GM19395 (cell line): Measurements from ENCODE around the gene CENPL.
"Not testable (repeated sequence)": the region's sequence is repeated elsewhere in the genome, so short reads cannot be mapped to it uniquely, and the experiment has no call there.

Experiments
- ATAC-seq: cut with Tn5 transposase; IDR thresholded peaks from one replicate; pipeline ENCODE4 v1.9.1; 2021; ENCODE audit warnings: mild to moderate bottlenecking, moderate library complexity; ENCODE audit not compliant: unreplicated experiment

Gene CENPL

DNA sequence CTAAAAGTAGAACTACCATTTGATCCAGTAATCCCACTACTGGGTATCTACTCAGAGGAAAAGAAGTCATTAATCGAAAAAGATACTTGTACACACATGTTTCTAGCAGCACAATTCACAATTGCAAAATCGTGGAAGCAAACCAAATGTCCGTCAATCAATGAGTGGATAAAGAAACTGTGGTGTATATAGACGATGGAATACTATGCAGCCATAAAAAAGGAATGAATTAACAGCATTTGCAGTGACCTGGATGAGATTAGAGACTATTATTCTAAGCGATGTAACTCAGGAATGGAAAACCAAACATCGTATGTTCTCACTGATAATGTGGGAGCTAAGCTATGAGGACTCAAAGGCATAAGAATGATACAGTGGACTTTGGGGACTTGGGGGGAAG, 60.4 kb downstream of the CENPL start:
- not testable (repeated sequence) for ATAC-seq

DNA sequence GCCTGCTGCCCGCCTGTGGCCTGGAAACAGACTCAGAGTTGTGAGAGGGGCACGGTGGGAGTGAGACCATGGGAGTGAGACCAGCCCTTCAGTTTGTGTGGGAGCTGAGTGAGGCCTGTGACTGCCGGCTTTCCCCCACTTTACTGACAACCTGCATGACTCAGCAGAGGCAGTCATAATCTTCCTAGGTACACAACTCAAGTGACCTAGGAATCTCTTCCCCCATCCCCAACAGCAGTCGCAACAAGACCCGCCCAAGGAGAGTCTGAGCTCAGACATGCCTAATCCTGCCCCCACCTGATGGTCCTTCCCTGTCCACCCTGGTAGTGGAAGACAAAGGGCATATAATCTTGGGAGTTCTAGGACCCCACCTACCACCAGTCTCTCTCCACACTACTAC, 65.7 kb downstream of the CENPL start:
- no peak for ATAC-seq

DNA sequence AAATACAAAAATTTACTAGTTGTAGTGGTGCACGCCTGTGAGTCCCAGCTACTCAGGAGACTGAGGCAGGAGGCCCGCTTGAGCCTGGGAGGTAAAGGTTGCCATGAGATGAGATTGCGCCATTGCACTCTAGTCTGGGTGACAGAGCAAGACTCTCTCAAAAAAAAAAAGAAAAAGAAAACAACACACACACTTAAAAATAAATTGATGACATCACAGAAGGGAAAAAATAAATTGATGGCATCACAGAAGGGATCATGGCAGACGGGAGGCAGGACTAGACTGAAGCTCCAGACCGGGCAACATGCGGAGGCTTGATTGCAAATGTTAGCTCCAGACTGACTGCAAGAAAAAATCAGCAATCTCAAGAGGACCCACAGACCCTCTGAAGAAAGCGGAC, 66.6 kb downstream of the CENPL start:
- ATAC-seq = no peak

DNA sequence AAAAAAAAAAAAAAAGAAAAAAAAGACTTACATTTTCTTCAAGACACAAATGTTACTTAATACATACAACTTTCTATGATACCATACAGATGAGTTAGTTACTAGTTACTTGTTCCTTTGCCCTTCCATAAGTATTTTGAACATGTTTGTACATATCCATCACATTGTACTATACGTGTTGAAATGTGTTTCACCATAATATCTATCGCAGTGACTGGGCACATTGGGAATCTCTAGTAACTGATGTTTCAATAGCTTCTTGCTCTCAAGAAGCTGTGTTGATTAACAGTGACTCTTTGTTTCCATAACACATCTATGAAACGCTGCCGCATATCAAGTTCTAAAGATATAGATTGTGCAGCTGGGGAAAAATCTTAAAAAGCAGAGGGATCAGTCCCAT, 67.0 kb downstream of the CENPL start:
- ATAC-seq = no peak

DNA sequence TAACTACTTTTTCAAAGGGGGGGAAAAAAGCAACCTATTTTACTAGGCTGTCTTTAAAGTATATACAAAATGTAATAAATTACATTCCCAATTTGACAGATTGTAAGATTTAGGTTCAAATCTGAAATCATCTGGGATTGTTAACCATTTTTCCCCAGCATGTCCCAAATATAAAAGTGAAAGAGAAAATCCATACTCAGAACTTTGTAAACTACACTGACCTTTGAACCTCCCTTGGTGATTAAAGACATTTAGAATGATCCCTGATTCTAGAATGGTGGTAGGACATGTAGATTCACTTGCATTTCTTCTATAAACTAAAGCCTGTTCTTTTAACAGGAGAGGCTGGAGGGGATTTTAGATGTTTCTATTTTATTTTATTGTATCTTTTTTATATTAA, 70.9 kb downstream of the CENPL start:
- no peak for ATAC-seq
